ENCODE results near the gene ARHGEF19.
"Not testable (repeated sequence)": the region's sequence is repeated elsewhere in the genome, so short reads cannot be mapped to it uniquely, and the experiment has no call there.

ARHGEF19 gene

GRCh38 chr1:16250524-16251251 lies 38.2 kb upstream of the ARHGEF19 start:
- no peak overlapping the region for H3K9ac ChIP-seq (ENCODE audit: low read depth, low read length)
- no peak overlapping the region for H3K4me3 ChIP-seq (ENCODE audit: low read length)
- H3K4me2 ChIP-seq (ENCODE audit: low read length): peak overlapping the region; percentile 44
- H3K36me3 ChIP-seq (ENCODE audit: insufficient read depth, low read length): peaks cover 35% of the 10 kb centered on the region
- no peaks in the 10 kb centered on the region for H3K9me3 ChIP-seq (replicated peaks; ENCODE audit: low read length)
- H3K27me3 ChIP-seq (ENCODE audit: control insufficient read depth, insufficient read depth, low read length): no peaks in the 10 kb centered on the region
- H3K4me1 ChIP-seq (ENCODE audit: control insufficient read depth, insufficient read depth, low read length): peaks cover 60% of the 10 kb centered on the region

- Histone ChIP-seq H3K4me3 (ENCODE audit: low read length) (peak overlapping the region; percentile 13), H3K9ac (ENCODE audit: low read depth, low read length) (peak overlapping the region; percentile 1), H3K9me3 (replicated peaks; ENCODE audit: low read length) (no peaks in the 10 kb centered on the region), H3K4me1 (ENCODE audit: control insufficient read depth, insufficient read depth, low read length) (peaks cover 58% of the 10 kb centered on the region), H3K36me3 (ENCODE audit: insufficient read depth, low read length) (peaks cover 27% of the 10 kb centered on the region), H3K27me3 (ENCODE audit: control insufficient read depth, insufficient read depth, low read length) (no peaks in the 10 kb centered on the region), H3K4me2 (ENCODE audit: low read length) (peak overlapping the region; percentile 44)
These were observed 37.3 kb upstream of the ARHGEF19 start for GRCh38 chr1:16249596-16250241.

- Histone ChIP-seq H3K27me3 (ENCODE audit: control insufficient read depth, insufficient read depth, low read length) (no peaks in the 10 kb centered on the region), H3K9me3 (replicated peaks; ENCODE audit: low read length) (no peaks in the 10 kb centered on the region), H3K36me3 (ENCODE audit: insufficient read depth, low read length) (peaks cover 27% of the 10 kb centered on the region), H3K4me3 (ENCODE audit: low read length) (peak overlapping the region; percentile 3), H3K4me2 (ENCODE audit: low read length) (peak overlapping the region; percentile 44), H3K9ac (ENCODE audit: low read depth, low read length) (peak overlapping the region; percentile 1), H3K4me1 (ENCODE audit: control insufficient read depth, insufficient read depth, low read length) (peaks cover 54% of the 10 kb centered on the region)
These were observed 36.4 kb upstream of the ARHGEF19 start for GRCh38 chr1:16248603-16249516.

- Histone ChIP-seq H3K4me3 (ENCODE audit: low read length) (no peak overlapping the region), H3K36me3 (ENCODE audit: insufficient read depth, low read length) (peaks cover 27% of the 10 kb centered on the region), H3K9me3 (replicated peaks; ENCODE audit: low read length) (no peaks in the 10 kb centered on the region), H3K4me1 (ENCODE audit: control insufficient read depth, insufficient read depth, low read length) (peaks cover 50% of the 10 kb centered on the region), H3K27me3 (ENCODE audit: control insufficient read depth, insufficient read depth, low read length) (no peaks in the 10 kb centered on the region), H3K4me2 (ENCODE audit: low read length) (peak overlapping the region; percentile 44), H3K9ac (ENCODE audit: low read depth, low read length) (peak overlapping the region; percentile 1)
These were observed 35.6 kb upstream of the ARHGEF19 start for GRCh38 chr1:16248007-16248436.

GRCh38 chr1:16247441-16247840 lies 35.0 kb upstream of the ARHGEF19 start:
- Histone ChIP-seq H3K27me3 (ENCODE audit: control insufficient read depth, insufficient read depth, low read length) (no peaks in the 10 kb centered on the region), H3K4me2 (ENCODE audit: low read length) (no peak overlapping the region), H3K9me3 (replicated peaks; ENCODE audit: low read length) (no peaks in the 10 kb centered on the region), H3K4me3 (ENCODE audit: low read length) (no peak overlapping the region), H3K36me3 (ENCODE audit: insufficient read depth, low read length) (peaks cover 24% of the 10 kb centered on the region), H3K9ac (ENCODE audit: low read depth, low read length) (no peak overlapping the region), H3K4me1 (ENCODE audit: control insufficient read depth, insufficient read depth, low read length) (peaks cover 50% of the 10 kb centered on the region)

- Histone ChIP-seq H3K4me3 (ENCODE audit: low read length) (no peak overlapping the region), H3K36me3 (ENCODE audit: insufficient read depth, low read length) (peaks cover 20% of the 10 kb centered on the region), H3K4me2 (ENCODE audit: low read length) (no peak overlapping the region), H3K9me3 (replicated peaks; ENCODE audit: low read length) (no peaks in the 10 kb centered on the region), H3K9ac (ENCODE audit: low read depth, low read length) (no peak overlapping the region), H3K4me1 (ENCODE audit: control insufficient read depth, insufficient read depth, low read length) (peaks cover 50% of the 10 kb centered on the region), H3K27me3 (ENCODE audit: control insufficient read depth, insufficient read depth, low read length) (no peaks in the 10 kb centered on the region)
These were observed 34.5 kb upstream of the ARHGEF19 start for GRCh38 chr1:16246961-16247360.

- H3K9me3 ChIP-seq (replicated peaks; ENCODE audit: low read length); H3K27me3 ChIP-seq (ENCODE audit: control insufficient read depth, insufficient read depth, low read length): not testable (repeated sequence)
- peaks cover 49% of the 10 kb centered on the region for H3K4me1 ChIP-seq (ENCODE audit: control insufficient read depth, insufficient read depth, low read length)
These were observed 33.8 kb upstream of the ARHGEF19 start for GRCh38 chr1:16246239-16246638.

GRCh38 chr1:16245476-16246196 lies 33.2 kb upstream of the ARHGEF19 start:
- peaks cover 42% of the 10 kb centered on the region for H3K4me1 ChIP-seq (ENCODE audit: control insufficient read depth, insufficient read depth, low read length)
- no peak overlapping the region for H3K4me3 ChIP-seq (ENCODE audit: low read length)
- H3K9ac ChIP-seq (ENCODE audit: low read depth, low read length): no peak overlapping the region
- no peaks in the 10 kb centered on the region for H3K27me3 ChIP-seq (ENCODE audit: control insufficient read depth, insufficient read depth, low read length)
- H3K9me3 ChIP-seq (replicated peaks; ENCODE audit: low read length): no peaks in the 10 kb centered on the region
- H3K4me2 ChIP-seq (ENCODE audit: low read length): no peak overlapping the region
- peaks cover 7% of the 10 kb centered on the region for H3K36me3 ChIP-seq (ENCODE audit: insufficient read depth, low read length)

More at GRCh38 chr1:16246239-16246638, 33.8 kb upstream of the ARHGEF19 start:
- H3K9ac ChIP-seq (ENCODE audit: low read depth, low read length); H3K4me2 ChIP-seq (ENCODE audit: low read length); H3K4me3 ChIP-seq (ENCODE audit: low read length): not testable (repeated sequence)
- peaks cover 12% of the 10 kb centered on the region for H3K36me3 ChIP-seq (ENCODE audit: insufficient read depth, low read length)

GRCh38 chr1:16244650-16245285 lies 32.3 kb upstream of the ARHGEF19 start:
- peaks cover 7% of the 10 kb centered on the region for H3K36me3 ChIP-seq (ENCODE audit: insufficient read depth, low read length)
- no peaks in the 10 kb centered on the region for H3K9me3 ChIP-seq (replicated peaks; ENCODE audit: low read length)
- no peak overlapping the region for H3K4me3 ChIP-seq (ENCODE audit: low read length)
- peaks cover 34% of the 10 kb centered on the region for H3K4me1 ChIP-seq (ENCODE audit: control insufficient read depth, insufficient read depth, low read length)
- no peak overlapping the region for H3K4me2 ChIP-seq (ENCODE audit: low read length)
- no peaks in the 10 kb centered on the region for H3K27me3 ChIP-seq (ENCODE audit: control insufficient read depth, insufficient read depth, low read length)
- no peak overlapping the region for H3K9ac ChIP-seq (ENCODE audit: low read depth, low read length)

- H3K9me3 ChIP-seq (replicated peaks; ENCODE audit: low read length): no peaks in the 10 kb centered on the region
- H3K4me2 ChIP-seq (ENCODE audit: low read length): peak overlapping the region; percentile 11
- H3K36me3 ChIP-seq (ENCODE audit: insufficient read depth, low read length): peaks cover 7% of the 10 kb centered on the region
- H3K4me3 ChIP-seq (ENCODE audit: low read length): no peak overlapping the region
- H3K4me1 ChIP-seq (ENCODE audit: control insufficient read depth, insufficient read depth, low read length): peaks cover 28% of the 10 kb centered on the region
- H3K9ac ChIP-seq (ENCODE audit: low read depth, low read length): no peak overlapping the region
- H3K27me3 ChIP-seq (ENCODE audit: control insufficient read depth, insufficient read depth, low read length): no peaks in the 10 kb centered on the region
These were observed 31.6 kb upstream of the ARHGEF19 start for GRCh38 chr1:16243936-16244649.

All from skeletal muscle satellite cell (primary cell).